A549 (cell line): ENCODE results near the gene DGCR2. TPM values are rescaled to one million over a fixed set of nuclear protein-coding genes. Genes with fewer than 3 reads are reported as not detected.

Experiments used
- ATAC-seq, 2 experiments: fragments of 200-7000 bp in 1 of 2; fragments of >200 bp in 1 of 2; cut with Nextera tagmentation in 1 of 2; cut with Tn5 transposase in 1 of 2; 3 replicates each; pipeline versions ENCODE4 v1.8.0 to v1.9.1; 2018 to 2020; ENCODE audit warnings: mild to moderate bottlenecking in 1 of 2, moderate library complexity in 1 of 2
- CTCF ChIA-PET: fragments of 300-600 bp; sonication (Branson Sonifier 250); formaldehyde crosslinking; extraction: SDS; loops from one replicate; lab custom pipeline; 2021; ENCODE audit warnings: antibody characterized with exemption, inconsistent platforms; lab: Yijun Ruan, JAX
- POLR2A ChIA-PET: fragments of 350-600 bp; formaldehyde crosslinking; extraction: SDS; loops from one replicate; lab custom pipeline; 2021; ENCODE audit warnings: antibody characterized with exemption, inconsistent platforms; lab: Yijun Ruan, JAX
- DNase-seq, 2 experiments: peaks; one replicate each; pipeline versions ENCODE4 v3.0.0 to v3.0.0-alpha.2; 2011 to 2016; ENCODE audit warnings: low read depth in 1 of 2, low spot score in 1 of 2
- FAIRE-seq: peaks from 2 replicates; lab custom pipeline; 2011; peaks lifted over from hg19 to GRCh38; lab: Jason Lieb, UNC
- H3K27ac ChIP-seq, 2 experiments: fragments of >200 bp; sonication (Bioruptor Twin); formaldehyde crosslinking; 3 replicates each; pipeline ENCODE4 v1.5.1; 2016 to 2017
- H3K4me1 ChIP-seq: fragments of >200 bp; sonication (Bioruptor Twin); formaldehyde crosslinking; 3 replicates; pipeline ENCODE4 v1.6.1; 2016
- H3K4me2 ChIP-seq: fragments of >200 bp; sonication (Bioruptor Twin); formaldehyde crosslinking; 3 replicates; pipeline ENCODE4 v1.6.1; 2016
- H3K4me3 ChIP-seq: fragments of >200 bp; sonication (Bioruptor Twin); formaldehyde crosslinking; 3 replicates; pipeline ENCODE4 v1.5.1; 2016
- H3K9me3 ChIP-seq: fragments of >200 bp; sonication (Bioruptor Twin); formaldehyde crosslinking; 3 replicates; pipeline ENCODE4 v1.6.1; 2016
- BHLHE40 ChIP-seq: IDR thresholded peaks from 2 replicates; pipeline ENCODE4 v1.6.1; 2012; ENCODE audit warnings: low read depth, low read length, inconsistent platforms
- CHD4 ChIP-seq: fragments of 200-600 bp; sonication (generic); IDR thresholded peaks from 2 replicates; pipeline ENCODE4 v1.6.1; 2016; ENCODE audit warnings: antibody characterized with exemption, mild to moderate bottlenecking, borderline replicate concordance
- EP300 ChIP-seq, 2 experiments: fragments of >200 bp; sonication (Bioruptor Twin); formaldehyde crosslinking; IDR thresholded peaks; 2 replicates in 1 of 2; 3 replicates in 1 of 2; pipeline ENCODE4 v1.6.1; 2016 to 2017
- ESRRA ChIP-seq: fragments of 150-350 bp; IDR thresholded peaks from 2 replicates; pipeline ENCODE4 v1.6.1; 2014; ENCODE audit warnings: mild to moderate bottlenecking, low read length, borderline replicate concordance
- HEYL ChIP-seq: fragments of 250-450 bp; sonication (Bioruptor Pico); IDR thresholded peaks from 2 replicates; pipeline ENCODE4 v1.8.0; 2021; ENCODE audit warnings: mild to moderate bottlenecking, moderate library complexity
- HOXB13 ChIP-seq: fragments of 250-450 bp; sonication (Bioruptor Pico); IDR thresholded peaks from 2 replicates; pipeline ENCODE4 v1.5.0; 2020; ENCODE audit warnings: low read depth, mild to moderate bottlenecking, moderate library complexity
- JUN ChIP-seq, 2 experiments: fragments of >200 bp; sonication (Bioruptor Twin); formaldehyde crosslinking; IDR thresholded peaks; 2 replicates in 1 of 2; 3 replicates in 1 of 2; pipeline ENCODE4 v1.6.1; 2016 to 2017
- MAFK ChIP-seq: fragments of 450-650 bp; IDR thresholded peaks from 2 replicates; pipeline ENCODE4 v1.6.1; 2014; ENCODE audit not compliant: partially characterized antibody
- MYC ChIP-seq: IDR thresholded peaks from 2 replicates; pipeline ENCODE4 v1.6.1; 2012; ENCODE audit warnings: mild to moderate bottlenecking, inconsistent platforms, low read length, improper control_type of control experiment, borderline replicate concordance
- NFE2L2 ChIP-seq: fragments of 150-350 bp; conservative IDR thresholded peaks from 2 replicates; pipeline ENCODE4 v1.6.1; 2014; ENCODE audit warnings: low read length
- NPAS2 ChIP-seq: fragments of 250-450 bp; sonication (Bioruptor Pico); IDR thresholded peaks from 2 replicates; pipeline ENCODE4 v1.8.0; 2022; ENCODE audit warnings: mild to moderate bottlenecking, moderate library complexity, borderline replicate concordance
- POLR2A ChIP-seq: IDR thresholded peaks from 2 replicates; pipeline ENCODE4 v1.6.1; 2012; ENCODE audit warnings: mild to moderate bottlenecking, low read length
- POLR2AphosphoS2 ChIP-seq: conservative IDR thresholded peaks from 2 replicates; pipeline ENCODE4 v1.6.1; 2012; ENCODE audit warnings: low read length, improper control_type of control experiment, inconsistent platforms
- RARB ChIP-seq: fragments of 250-450 bp; sonication (Bioruptor Pico); IDR thresholded peaks from 2 replicates; pipeline ENCODE4 v1.8.0; 2021; ENCODE audit warnings: mild to moderate bottlenecking, moderate library complexity
- RFX5 ChIP-seq: fragments of 450-650 bp; IDR thresholded peaks from 2 replicates; pipeline ENCODE4 v1.7.1; 2014; ENCODE audit warnings: antibody characterized with exemption, mild to moderate bottlenecking, moderate library complexity
- RNF2 ChIP-seq: fragments of 200-600 bp; sonication (generic); IDR thresholded peaks from 2 replicates; pipeline ENCODE4 v1.6.1; 2016; ENCODE audit warnings: low read depth, mild to moderate bottlenecking, antibody characterized with exemption, moderate library complexity, borderline replicate concordance
- SREBF2 ChIP-seq: fragments of 450-650 bp; IDR thresholded peaks from 2 replicates; pipeline ENCODE4 v1.6.1; 2014; ENCODE audit warnings: mild to moderate bottlenecking, moderate library complexity
- TFCP2L1 ChIP-seq: fragments of 250-450 bp; sonication (Bioruptor Pico); IDR thresholded peaks from 2 replicates; pipeline ENCODE4 v1.5.0; 2021; ENCODE audit warnings: mild to moderate bottlenecking
- TP53 ChIP-seq: fragments of 250-450 bp; sonication (Bioruptor Pico); IDR thresholded peaks from 2 replicates; pipeline ENCODE4 v1.5.0; 2021; ENCODE audit warnings: mild to moderate bottlenecking, moderate library complexity
- ZC3H11A ChIP-seq: fragments of 450-650 bp; IDR thresholded peaks from 2 replicates; pipeline ENCODE4 v1.6.1; 2014; ENCODE audit warnings: antibody characterized with exemption, mild to moderate bottlenecking
- WGBS: methylation state at CpG from one replicate; pipeline ENCODE4 v1.1.6; 2017; ENCODE audit errors: missing lambda C conversion rate; 5-methylcytosine and 5-hydroxymethylcytosine counted together
- polyA plus RNA-seq, 4 experiments: library from polyadenylated mRNA; depleted of rRNA in 3 of 4; stranded (reverse); fragments of >200 nt; fragmentation: RNase III in 1 of 4; extraction: RNeasy Plus Mini Kit Qiagen cat#74134 plus additional on column Dnase treatment in 1 of 4; gene quantifications; 2 replicates in 3 of 4; 3 replicates in 1 of 4; pipeline ENCODE4 v1.2.3, GENCODE V29; 2011 to 2017
- TF ChIP-seq, protein P1 (sequence below): fragments of 150-350 bp; IDR thresholded peaks from 2 replicates; pipeline ENCODE4 v1.6.1; 2014; ENCODE audit warnings: low read depth, mild to moderate bottlenecking, low read length
- TF ChIP-seq, protein P2 (sequence below): IDR thresholded peaks from 2 replicates; pipeline ENCODE4 v1.6.1; 2012; ENCODE audit warnings: low read depth, borderline replicate concordance
- TF ChIP-seq, protein P3 (sequence below): fragments of 200-600 bp; sonication (generic); IDR thresholded peaks from 2 replicates; pipeline ENCODE4 v1.6.1; 2016; ENCODE audit warnings: antibody characterized with exemption, mild to moderate bottlenecking, moderate library complexity
- TF ChIP-seq, protein P4 (sequence below): IDR thresholded peaks from 2 replicates; pipeline ENCODE4 v1.6.1; 2012
- TF ChIP-seq, protein P5 (sequence below): fragments of >200 bp; sonication (Bioruptor Twin); formaldehyde crosslinking; IDR thresholded peaks from 2 replicates; pipeline ENCODE4 v1.6.1; 2016
- TF ChIP-seq, protein P6 (sequence below): fragments of 250-450 bp; sonication (Bioruptor Pico); IDR thresholded peaks from 2 replicates; pipeline ENCODE4 v1.5.0; 2021; ENCODE audit warnings: mild to moderate bottlenecking, moderate library complexity, borderline replicate concordance

DGCR2 gene
- polyA plus RNA-seq, 2 of the 4 experiments (the other 2 are of a cell fraction), result 10.6 to 17.9 TPM

DNA sequence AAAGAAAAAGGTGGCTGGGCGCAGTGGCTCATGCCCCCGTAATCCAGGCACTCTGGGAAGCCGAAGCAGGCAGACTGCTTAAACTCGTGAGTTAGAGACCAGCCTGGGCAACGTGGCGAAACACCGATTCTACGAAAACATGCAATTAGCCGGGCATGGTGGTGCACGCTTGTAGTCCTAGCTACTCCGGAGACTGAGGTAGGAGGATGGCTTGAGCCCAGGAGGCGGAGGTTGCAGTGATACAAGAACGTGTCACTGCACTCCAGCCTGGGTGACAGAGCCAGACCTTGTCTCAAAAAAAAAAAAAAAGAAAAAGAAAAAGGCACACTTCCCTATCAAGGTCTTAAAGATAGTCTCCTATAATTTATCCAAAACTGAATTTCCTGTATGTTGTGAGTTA, 39.4 kb downstream of the DGCR2 start:
- H3K27ac ChIP-seq, result no peak overlapping the region
- ChIA-PET CTCF (no interaction called here), POLR2A (no interaction called here)
- no peak overlapping the region for H3K4me2 ChIP-seq
- FAIRE-seq (no peak), DNase-seq (no peak)
- H3K4me1 ChIP-seq, result peaks cover 12% of the 10 kb centered on the region; the same call in 2 of the 3 replicates
- WGBS, result 93% methylated on average over 13 of the region's 13 CpGs
- no peak overlapping the region for H3K4me3 ChIP-seq
- H3K9me3 ChIP-seq, result no peaks in the 10 kb centered on the region
- TF ChIP-seq NFE2L2 (no peak), SREBF2 (no peak), JUN (IDR thresholded peaks at IDR 0.05) (no peak), ZC3H11A (no peak), HOXB13 (CRISPR knock-in tag) (no peak), NPAS2 (CRISPR knock-in tag) (no peak), RARB (CRISPR knock-in tag) (no peak), CHD4 (no peak), RNF2 (no peak), EP300 (IDR thresholded peaks at IDR 0.05) (no peak), ESRRA (no peak), MAFK (no peak), MYC (no peak), POLR2A (no peak), RFX5 (no peak)
- TF ChIP-seq, protein P1, sequence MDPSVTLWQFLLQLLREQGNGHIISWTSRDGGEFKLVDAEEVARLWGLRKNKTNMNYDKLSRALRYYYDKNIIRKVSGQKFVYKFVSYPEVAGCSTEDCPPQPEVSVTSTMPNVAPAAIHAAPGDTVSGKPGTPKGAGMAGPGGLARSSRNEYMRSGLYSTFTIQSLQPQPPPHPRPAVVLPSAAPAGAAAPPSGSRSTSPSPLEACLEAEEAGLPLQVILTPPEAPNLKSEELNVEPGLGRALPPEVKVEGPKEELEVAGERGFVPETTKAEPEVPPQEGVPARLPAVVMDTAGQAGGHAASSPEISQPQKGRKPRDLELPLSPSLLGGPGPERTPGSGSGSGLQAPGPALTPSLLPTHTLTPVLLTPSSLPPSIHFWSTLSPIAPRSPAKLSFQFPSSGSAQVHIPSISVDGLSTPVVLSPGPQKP, result no peak
- TF ChIP-seq, protein P2, sequence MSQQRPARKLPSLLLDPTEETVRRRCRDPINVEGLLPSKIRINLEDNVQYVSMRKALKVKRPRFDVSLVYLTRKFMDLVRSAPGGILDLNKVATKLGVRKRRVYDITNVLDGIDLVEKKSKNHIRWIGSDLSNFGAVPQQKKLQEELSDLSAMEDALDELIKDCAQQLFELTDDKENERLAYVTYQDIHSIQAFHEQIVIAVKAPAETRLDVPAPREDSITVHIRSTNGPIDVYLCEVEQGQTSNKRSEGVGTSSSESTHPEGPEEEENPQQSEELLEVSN, result no peak
- TF ChIP-seq, protein P3, sequence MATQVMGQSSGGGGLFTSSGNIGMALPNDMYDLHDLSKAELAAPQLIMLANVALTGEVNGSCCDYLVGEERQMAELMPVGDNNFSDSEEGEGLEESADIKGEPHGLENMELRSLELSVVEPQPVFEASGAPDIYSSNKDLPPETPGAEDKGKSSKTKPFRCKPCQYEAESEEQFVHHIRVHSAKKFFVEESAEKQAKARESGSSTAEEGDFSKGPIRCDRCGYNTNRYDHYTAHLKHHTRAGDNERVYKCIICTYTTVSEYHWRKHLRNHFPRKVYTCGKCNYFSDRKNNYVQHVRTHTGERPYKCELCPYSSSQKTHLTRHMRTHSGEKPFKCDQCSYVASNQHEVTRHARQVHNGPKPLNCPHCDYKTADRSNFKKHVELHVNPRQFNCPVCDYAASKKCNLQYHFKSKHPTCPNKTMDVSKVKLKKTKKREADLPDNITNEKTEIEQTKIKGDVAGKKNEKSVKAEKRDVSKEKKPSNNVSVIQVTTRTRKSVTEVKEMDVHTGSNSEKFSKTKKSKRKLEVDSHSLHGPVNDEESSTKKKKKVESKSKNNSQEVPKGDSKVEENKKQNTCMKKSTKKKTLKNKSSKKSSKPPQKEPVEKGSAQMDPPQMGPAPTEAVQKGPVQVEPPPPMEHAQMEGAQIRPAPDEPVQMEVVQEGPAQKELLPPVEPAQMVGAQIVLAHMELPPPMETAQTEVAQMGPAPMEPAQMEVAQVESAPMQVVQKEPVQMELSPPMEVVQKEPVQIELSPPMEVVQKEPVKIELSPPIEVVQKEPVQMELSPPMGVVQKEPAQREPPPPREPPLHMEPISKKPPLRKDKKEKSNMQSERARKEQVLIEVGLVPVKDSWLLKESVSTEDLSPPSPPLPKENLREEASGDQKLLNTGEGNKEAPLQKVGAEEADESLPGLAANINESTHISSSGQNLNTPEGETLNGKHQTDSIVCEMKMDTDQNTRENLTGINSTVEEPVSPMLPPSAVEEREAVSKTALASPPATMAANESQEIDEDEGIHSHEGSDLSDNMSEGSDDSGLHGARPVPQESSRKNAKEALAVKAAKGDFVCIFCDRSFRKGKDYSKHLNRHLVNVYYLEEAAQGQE, result no peak
- TF ChIP-seq, all 56 proteins: peak for 0
- no peak for ATAC-seq

DNA sequence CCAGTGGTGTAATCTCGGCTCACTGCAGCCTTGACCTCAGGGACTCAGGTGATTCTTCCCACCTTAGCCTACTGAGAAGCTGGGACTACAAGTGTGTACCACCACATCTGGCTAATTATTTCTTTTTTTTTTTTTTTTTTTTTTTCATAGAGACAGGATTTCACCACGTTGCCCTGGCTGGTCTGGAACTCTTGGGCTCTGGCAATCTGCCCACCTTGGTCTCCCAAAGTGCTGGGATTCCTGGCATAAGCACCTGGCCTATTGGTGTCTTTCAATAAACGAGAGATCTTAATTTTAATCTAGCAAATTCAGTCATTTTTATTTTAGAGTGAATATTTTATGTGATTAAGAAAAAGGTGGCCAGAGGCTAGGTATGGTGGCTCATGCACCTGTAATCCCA, 40.1 kb downstream of the DGCR2 start:
- CTCF ChIA-PET, result interaction anchor here (0.6 kb wide), 1 partner anchor 240 kb away, joined by 4 read pairs; no protein-coding TSS in a partner anchor
- WGBS, result 75% methylated on average over 3 of the region's 3 CpGs
- no peak for ATAC-seq

DNA sequence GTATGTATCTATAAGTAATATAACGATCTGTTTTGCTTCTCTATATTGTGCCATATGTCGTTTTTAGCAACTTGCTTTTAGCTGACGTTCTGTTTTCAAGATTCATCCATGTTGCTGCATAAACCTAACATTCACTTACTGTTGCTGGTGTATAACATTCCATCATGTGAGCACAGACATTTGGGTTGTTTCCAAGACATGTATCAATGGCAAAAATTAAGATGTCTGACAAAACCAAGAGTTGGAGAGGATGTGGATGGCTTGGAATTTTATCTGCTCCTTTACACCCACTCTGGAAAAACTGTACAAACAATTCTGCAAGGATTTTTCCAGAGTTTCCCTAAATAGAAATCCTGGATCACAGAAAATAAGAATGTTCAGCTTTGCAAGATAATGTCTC, 40.9 kb downstream of the DGCR2 start:
- FAIRE-seq, result no peak
- WGBS, result 76% methylated on average over 3 of the region's 3 CpGs
- POLR2A ChIA-PET, result no interaction called here
- TF ChIP-seq HEYL, result no peak
- no peak for TF ChIP-seq POLR2AphosphoS2
- TF ChIP-seq BHLHE40, result no peak
- no peak for TF ChIP-seq POLR2A
- no peak for TF ChIP-seq CHD4
- TF ChIP-seq, protein P4, sequence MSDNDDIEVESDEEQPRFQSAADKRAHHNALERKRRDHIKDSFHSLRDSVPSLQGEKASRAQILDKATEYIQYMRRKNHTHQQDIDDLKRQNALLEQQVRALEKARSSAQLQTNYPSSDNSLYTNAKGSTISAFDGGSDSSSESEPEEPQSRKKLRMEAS, result no peak
- TF ChIP-seq JUN (IDR thresholded peaks at IDR 0.05), result no peak
- TF ChIP-seq TFCP2L1 (CRISPR knock-in tag), result no peak
- TF ChIP-seq, protein P5, sequence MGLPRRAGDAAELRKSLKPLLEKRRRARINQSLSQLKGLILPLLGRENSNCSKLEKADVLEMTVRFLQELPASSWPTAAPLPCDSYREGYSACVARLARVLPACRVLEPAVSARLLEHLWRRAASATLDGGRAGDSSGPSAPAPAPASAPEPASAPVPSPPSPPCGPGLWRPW, result no peak
- no peak for TF ChIP-seq TP53
- TF ChIP-seq, protein P6, sequence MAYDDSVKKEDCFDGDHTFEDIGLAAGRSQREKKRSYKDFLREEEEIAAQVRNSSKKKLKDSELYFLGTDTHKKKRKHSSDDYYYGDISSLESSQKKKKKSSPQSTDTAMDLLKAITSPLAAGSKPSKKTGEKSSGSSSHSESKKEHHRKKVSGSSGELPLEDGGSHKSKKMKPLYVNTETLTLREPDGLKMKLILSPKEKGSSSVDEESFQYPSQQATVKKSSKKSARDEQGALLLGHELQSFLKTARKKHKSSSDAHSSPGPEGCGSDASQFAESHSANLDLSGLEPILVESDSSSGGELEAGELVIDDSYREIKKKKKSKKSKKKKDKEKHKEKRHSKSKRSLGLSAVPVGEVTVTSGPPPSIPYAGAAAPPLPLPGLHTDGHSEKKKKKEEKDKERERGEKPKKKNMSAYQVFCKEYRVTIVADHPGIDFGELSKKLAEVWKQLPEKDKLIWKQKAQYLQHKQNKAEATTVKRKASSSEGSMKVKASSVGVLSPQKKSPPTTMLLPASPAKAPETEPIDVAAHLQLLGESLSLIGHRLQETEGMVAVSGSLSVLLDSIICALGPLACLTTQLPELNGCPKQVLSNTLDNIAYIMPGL (CRISPR knock-in tag), result no peak

More for the DNA sequence above, 40.1 kb downstream of the DGCR2 start:
- FAIRE-seq, result no peak
- no peak overlapping the region for H3K4me3 ChIP-seq
- peaks cover 12% of the 10 kb centered on the region; the same call in 2 of the 3 replicates for H3K4me1 ChIP-seq
- TF ChIP-seq BHLHE40, result no peak
- no peak overlapping the region for H3K27ac ChIP-seq
- no peak overlapping the region for H3K4me2 ChIP-seq
- DNase-seq, result no peak
- H3K9me3 ChIP-seq, result no peaks in the 10 kb centered on the region
- POLR2A ChIA-PET, result no interaction called here

More for the DNA sequence above, 40.9 kb downstream of the DGCR2 start:
- ATAC-seq (no peak), DNase-seq (no peak)
- CTCF ChIA-PET, result interaction anchor here (0.6 kb wide), 1 partner anchor 241 kb away, joined by 4 read pairs; no protein-coding TSS in a partner anchor
- H3K9me3 ChIP-seq, result no peaks in the 10 kb centered on the region
- H3K4me2 ChIP-seq, result no peak overlapping the region
- no peak overlapping the region for H3K27ac ChIP-seq
- peaks cover 12% of the 10 kb centered on the region; the same call in 2 of the 3 replicates for H3K4me1 ChIP-seq
- H3K4me3 ChIP-seq, result no peak overlapping the region
